ENCODE measurements around the gene EAF1.

DNA sequence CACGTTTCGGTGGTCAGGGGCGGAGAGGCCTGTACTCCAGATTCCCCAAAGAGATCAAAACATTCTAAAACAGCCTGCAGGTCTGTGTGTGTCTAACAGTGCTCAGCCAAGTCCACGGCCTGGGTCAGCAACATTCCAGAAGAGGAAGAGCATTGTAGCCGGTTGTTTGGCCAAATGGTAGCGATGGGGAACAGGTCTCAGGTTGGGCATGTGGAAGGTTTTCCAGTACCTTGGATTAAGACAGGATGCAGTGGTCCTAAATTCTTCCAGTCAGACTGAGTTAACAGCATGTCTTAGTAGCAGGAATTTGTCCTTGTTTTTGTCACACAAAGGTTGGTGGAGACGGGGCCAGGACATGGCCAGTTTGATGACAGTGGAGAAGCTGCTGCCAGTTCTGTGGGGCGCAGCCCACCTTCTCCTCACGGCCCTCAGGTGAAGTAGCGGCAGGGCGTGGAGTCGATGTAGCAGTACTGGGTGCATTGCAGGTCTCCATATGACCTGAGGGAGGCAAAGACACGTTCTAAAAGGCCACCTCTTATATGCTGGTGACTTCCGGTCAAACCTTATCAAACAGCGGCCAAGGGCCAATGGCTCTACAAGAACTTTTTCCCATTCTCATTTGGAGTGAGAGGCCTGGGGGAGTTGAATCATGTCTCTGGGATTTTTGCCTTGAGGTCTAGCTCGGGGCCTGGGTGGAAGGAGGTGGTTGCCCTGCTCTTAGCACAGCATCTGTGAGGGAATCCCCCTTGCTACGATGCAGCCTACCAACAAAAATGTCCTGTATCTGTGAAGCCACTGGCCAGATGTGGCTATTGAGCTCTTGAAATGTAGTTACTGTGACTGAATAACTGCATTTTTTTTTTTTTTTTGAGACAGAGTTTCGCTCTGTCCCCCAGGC is 24.1 kb downstream of the EAF1 start:
- TF ChIP-seq, protein P1, sequence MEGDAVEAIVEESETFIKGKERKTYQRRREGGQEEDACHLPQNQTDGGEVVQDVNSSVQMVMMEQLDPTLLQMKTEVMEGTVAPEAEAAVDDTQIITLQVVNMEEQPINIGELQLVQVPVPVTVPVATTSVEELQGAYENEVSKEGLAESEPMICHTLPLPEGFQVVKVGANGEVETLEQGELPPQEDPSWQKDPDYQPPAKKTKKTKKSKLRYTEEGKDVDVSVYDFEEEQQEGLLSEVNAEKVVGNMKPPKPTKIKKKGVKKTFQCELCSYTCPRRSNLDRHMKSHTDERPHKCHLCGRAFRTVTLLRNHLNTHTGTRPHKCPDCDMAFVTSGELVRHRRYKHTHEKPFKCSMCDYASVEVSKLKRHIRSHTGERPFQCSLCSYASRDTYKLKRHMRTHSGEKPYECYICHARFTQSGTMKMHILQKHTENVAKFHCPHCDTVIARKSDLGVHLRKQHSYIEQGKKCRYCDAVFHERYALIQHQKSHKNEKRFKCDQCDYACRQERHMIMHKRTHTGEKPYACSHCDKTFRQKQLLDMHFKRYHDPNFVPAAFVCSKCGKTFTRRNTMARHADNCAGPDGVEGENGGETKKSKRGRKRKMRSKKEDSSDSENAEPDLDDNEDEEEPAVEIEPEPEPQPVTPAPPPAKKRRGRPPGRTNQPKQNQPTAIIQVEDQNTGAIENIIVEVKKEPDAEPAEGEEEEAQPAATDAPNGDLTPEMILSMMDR (IDR thresholded peaks at IDR 0.05), result no peak
- no peak for TF ChIP-seq POLR2A (IDR thresholded peaks at IDR 0.05)

All from lower leg skin (tissue), 3 donors.